DMS153 treated with DMSO at 0.1 percent for 48 hours (cell line): ENCODE measurements around the gene MAN1C1.

Experiments used
- DNase-seq: peaks from one replicate; lab custom pipeline; 2025; ENCODE audit not compliant: unreplicated experiment; lab: John Stamatoyannopoulos, UW

Gene MAN1C1

GRCh38 chr1:25613091-25613490 lies 3.5 kb upstream of the MAN1C1 start:
- no peak for DNase-seq

DNA sequence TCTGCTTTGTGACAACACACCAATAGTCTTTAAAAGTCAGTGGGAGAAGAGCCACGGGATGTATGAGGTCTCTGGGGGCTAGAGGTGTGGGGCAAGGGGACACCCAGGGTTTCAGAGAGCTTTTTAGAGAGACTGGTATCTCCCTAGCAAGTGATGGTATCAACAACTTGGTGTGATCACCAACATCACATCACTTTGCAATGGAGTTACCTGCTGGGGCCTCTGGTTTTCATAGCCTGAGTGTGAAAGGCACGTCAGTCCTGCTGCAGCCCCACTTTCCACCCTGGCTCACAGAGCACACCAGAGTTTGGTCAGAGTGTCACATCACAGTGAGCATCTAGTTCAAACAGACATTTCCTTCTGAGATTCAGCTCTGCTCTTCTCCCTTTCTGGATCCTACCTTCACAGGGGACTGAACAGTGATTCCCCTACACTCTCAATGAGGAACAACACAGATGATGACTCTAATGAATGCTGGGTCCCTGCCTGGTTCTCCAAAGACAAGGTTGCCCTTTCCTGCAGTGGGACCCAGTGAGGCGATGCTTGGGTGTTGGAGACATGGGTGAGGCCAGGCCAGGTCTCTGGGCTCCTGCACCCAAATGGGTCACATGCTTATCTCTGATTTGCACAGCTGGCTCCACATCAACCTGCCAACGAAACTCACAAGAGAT lies 2.0 kb upstream of the MAN1C1 start:
- no peak for DNase-seq

GRCh38 chr1:25615172-25615541 lies 1.4 kb upstream of the MAN1C1 start:
- DNase-seq: no peak

GRCh38 chr1:25615563-25616094 lies 962 bp upstream of the MAN1C1 start:
- no peak for DNase-seq

GRCh38 chr1:25616987-25617624 lies 515 bp downstream of the MAN1C1 start:
- no peak for DNase-seq

DNA sequence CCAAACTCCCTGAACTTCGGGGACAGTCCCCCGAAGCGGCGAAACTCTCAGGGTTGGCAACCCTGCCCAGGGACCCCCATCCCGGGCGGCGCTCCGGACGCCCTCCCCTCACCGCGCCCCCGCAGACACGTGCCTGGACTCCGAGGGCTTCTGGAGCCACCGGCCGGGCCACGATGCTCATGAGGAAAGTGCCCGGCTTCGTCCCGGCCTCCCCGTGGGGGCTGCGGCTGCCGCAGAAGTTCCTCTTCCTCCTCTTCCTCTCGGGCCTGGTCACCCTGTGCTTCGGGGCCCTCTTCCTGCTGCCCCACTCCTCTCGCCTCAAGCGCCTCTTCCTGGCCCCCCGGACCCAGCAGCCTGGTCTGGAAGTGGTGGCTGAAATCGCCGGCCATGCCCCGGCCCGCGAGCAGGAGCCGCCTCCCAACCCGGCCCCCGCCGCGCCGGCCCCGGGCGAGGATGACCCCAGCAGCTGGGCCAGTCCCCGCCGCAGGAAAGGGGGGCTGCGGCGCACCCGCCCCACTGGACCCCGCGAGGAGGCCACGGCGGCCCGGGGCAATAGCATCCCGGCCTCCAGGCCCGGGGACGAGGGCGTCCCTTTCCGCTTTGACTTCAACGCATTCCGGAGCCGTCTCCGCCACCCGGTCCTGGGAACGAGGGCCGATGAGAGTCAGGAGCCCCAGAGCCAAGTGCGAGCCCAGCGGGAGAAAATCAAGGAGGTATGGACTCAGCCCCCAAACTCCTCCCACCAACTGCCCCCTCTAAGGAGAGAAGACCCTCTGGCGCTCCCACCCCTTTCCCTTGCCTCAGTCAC lies 1.2 kb downstream of the MAN1C1 start:
- no peak for DNase-seq

- DNase-seq: no peak
These were observed 1.8 kb downstream of the MAN1C1 start for GRCh38 chr1:25618433-25618808.

DNA sequence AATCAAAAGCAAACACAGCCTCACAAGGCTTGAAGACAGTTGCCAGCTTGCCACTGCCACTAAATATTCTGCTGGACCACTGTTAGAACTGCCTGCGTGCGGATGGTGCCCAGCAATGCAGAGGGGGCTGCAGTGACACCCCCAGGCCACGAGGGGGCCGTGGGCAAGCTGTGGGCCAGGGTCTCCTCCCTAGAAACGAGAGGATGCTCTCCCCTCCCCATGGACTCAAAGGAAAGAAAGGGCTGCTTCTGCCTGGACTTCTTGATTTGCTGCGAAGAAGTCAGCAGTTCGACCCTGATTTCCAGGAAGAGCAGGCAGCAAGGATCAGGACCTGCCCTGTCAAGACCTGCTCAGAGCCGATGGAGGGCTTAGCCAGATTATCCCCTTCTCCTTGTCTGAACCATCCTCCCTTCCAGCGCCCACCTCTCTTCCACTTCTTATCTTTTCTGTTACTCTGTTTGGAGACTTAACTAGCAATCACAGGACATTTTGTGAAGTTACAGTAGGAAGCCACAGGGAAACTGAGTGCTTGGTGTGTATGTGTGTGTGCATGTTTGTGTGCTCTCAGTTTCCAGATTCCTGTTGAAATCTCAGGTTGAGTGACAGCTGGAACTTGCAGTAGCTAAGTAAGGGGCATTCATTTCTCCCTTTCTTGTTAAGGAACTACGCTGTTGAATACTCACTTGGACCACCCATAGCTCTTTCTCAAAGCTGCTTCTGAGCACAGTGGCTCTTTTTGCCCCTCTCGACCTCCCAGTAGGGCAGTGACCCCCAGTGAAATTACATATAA lies 2.7 kb downstream of the MAN1C1 start:
- DNase-seq: no peak

GRCh38 chr1:25620211-25620610 lies 3.6 kb downstream of the MAN1C1 start:
- DNase-seq: no peak

- DNase-seq: no peak
These were observed 4.2 kb downstream of the MAN1C1 start for GRCh38 chr1:25620701-25621350.

DNA sequence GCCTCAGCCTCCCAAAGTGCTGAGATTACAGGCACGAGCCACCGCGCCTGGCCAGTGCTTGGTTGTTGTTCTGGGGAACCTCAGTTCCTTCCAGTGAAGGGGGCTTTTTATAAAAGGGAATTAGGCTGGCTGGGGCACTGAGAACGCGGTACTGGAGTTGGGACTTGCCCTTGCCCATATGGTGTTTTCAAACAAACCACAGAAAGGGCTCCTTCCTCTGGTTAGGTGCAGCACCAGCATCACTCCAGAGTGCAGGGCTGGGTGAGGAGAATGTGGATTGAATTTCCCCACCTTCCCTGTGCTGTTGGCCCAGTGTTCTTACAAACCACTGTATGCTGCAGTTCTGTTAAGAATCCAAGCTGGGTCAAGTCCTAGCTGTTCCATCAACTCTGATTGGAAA lies 5.3 kb downstream of the MAN1C1 start:
- no peak for DNase-seq

DNA sequence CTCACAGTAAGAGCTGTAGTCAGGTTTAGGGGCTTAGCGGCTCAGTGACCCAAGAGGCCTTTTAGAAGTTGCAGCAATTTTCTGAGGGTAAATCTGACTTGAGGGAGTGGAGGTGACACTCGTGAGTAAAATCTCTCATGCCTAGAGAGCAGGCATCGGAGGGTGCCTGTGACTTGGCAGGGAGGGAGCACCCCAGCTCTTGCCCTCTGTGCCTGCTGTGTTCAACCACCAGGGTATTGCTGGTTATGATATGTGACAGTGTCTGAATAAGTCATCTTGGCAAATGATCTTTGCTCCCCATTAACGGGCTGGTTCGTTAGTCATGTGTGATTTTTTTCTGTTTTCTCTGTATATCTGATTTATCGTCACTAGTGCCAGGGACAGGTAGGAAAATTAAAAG lies 5.9 kb downstream of the MAN1C1 start:
- DNase-seq: no peak

GRCh38 chr1:25623007-25623406 lies 6.4 kb downstream of the MAN1C1 start:
- DNase-seq: no peak

DNA sequence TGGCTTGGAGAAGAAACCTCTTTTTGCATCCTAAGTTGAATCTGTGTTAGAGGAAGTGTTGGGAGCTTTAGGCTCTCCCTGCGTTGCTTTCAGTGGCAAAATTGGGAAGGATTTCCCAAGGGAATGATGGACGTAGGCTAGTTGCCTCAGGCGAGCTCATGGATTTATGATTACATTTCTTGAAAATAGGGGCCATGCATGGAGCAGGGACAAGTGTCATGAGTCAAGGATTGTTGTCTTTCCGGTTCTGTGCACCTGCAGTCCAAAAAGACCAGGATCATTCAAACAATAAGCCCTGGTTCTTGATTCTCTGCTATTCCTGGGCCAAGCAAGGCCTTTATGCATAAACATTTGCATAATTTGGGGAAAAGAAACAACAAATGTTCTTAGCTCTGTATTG lies 7.1 kb downstream of the MAN1C1 start:
- no peak for DNase-seq

DNA sequence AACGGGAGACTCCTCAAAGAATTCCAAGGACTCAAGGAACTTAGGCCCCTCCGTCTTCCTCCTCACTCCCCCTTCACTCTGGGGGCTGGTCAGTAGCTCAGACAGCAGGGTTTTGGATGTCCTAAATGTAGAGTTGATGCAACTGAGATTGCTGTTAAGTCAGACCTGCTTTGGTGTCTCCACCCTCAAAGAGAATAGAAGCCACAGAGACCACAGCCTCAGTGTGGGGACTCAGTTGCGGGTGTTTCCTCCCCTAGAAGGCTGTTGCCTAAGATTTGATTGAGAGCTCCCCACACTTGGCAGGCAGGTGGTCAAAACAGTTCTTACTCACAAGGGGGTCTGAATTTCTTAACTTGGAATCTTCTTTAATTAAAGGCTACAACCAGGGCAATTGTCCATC lies 7.6 kb downstream of the MAN1C1 start:
- DNase-seq: no peak

DNA sequence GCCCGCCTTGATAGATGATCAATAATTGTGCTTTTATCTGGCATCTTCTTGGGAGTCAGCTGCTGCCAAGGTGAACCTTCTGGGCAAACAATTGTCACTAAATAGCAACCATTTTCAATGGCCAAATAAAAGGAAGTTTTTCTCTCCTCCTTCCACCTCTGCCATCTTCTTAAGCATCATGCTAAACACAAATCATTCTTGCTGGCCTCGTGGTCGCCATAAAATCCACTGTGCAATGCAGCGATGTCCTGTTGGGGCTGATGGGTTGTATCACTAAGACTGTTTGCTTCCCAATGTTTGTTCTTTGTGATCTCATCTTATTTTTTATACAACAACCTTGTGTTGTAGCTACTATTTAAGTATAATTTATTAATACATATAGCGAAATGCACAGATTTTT lies 8.0 kb downstream of the MAN1C1 start:
- DNase-seq: no peak

DNA sequence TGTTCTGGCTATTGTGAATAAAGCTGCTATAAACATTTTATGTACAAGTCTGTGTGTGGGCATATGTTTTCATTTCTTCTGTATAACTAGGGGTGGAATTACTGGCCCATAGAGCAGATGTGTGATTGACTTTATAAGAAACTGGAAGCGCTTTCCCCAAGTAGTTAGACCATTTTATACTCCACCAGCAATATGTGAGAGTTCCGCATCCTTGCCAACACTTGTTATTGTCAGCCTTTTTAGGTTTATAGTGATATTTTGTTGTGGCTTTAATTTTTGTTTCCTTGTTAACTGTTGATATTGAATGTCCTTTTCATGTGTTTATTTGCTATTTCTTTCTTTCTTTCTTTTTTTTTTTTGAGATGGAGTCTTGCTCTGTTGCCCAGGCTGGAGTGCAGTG lies 9.4 kb downstream of the MAN1C1 start:
- no peak for DNase-seq

DNA sequence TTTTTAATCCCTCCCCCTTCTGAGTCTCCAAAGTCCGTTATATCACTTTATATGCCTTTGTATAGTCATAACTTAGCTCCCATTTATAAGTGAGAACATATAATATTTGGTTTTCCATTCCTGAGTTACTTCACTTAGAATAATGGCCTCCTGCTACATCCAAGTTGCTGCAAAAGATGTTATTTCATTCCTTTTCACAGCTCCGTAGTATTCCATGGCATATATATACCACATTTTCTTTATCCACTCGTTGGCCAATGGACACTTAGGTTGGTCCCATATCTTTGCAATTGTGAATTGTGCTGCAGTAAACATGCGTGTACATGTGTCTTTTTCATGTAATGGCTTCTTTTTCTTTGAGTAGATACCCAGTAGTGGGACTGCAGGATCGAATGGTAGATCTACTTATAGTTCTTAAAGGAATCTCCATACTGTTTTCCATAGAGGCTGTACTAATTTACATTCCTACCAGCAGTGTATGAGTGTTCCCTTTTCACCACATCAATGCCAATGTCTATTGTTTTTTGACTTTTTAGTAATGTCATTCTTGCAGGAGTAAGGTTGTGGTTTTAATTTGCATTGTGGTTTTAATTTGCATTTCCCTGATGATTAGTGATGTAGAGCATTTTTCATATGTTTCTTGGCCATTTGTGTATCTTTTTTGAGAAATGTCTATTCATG lies 12.3 kb downstream of the MAN1C1 start:
- DNase-seq: no peak

GRCh38 chr1:25629836-25630235 lies 13.2 kb downstream of the MAN1C1 start:
- no peak for DNase-seq
